ENCODE results near the gene SDR9C7. TPM values are rescaled to one million over a fixed set of nuclear protein-coding genes. Genes with fewer than 3 reads are reported as not detected.

SDR9C7 gene
- total RNA-seq, 1 experiment from 2014 or later = not detected

DNA sequence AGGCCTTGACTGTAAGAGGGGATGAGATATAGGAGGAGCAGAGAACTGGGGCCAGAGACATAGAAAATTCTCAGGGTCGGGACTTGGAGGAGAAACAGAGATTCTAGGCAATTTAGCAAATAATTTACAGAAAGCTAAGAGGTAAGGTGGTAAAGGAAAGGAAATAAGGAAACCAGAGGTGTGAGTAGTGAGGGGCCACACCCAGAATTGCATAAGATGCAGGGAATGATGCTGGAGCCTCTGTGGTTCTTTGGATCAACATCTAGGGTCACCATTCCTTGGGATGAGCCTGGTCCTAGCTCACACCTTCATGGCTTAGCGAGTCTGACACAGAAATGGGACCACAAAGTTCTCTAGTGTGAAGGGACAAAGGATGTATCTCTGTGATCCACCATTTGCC is 949 bp upstream of the SDR9C7 start:
- Mint-ChIP-seq H3K4me1 (ENCODE audit: insufficient read depth, unreplicated experiment) (peaks cover 13% of the 10 kb centered on the region), H3K36me3 (ENCODE audit: insufficient read depth, unreplicated experiment) (no peaks in the 10 kb centered on the region), H3K9me3 (ENCODE audit: unreplicated experiment) (no peaks in the 10 kb centered on the region), H3K4me3 (ENCODE audit: unreplicated experiment) (no peak overlapping the region), H3K27me3 (ENCODE audit: insufficient read depth, unreplicated experiment) (no peaks in the 10 kb centered on the region), H3K27ac (ENCODE audit: low read depth, unreplicated experiment) (no peak overlapping the region)
- POLR2A ChIA-PET = interaction anchor here (0.7 kb wide), 1 partner anchor 203 kb away, joined by 3 read pairs; no protein-coding TSS in a partner anchor
- intact Hi-C loops (cut with micrococcal nuclease) = no loop called here
- TF ChIP-seq, protein P1, sequence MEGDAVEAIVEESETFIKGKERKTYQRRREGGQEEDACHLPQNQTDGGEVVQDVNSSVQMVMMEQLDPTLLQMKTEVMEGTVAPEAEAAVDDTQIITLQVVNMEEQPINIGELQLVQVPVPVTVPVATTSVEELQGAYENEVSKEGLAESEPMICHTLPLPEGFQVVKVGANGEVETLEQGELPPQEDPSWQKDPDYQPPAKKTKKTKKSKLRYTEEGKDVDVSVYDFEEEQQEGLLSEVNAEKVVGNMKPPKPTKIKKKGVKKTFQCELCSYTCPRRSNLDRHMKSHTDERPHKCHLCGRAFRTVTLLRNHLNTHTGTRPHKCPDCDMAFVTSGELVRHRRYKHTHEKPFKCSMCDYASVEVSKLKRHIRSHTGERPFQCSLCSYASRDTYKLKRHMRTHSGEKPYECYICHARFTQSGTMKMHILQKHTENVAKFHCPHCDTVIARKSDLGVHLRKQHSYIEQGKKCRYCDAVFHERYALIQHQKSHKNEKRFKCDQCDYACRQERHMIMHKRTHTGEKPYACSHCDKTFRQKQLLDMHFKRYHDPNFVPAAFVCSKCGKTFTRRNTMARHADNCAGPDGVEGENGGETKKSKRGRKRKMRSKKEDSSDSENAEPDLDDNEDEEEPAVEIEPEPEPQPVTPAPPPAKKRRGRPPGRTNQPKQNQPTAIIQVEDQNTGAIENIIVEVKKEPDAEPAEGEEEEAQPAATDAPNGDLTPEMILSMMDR (IDR thresholded peaks at IDR 0.05; ENCODE audit: unreplicated experiment) = no peak
- CTCF ChIA-PET = interaction anchor here (1.4 kb wide), 1 partner anchor 35 kb away, joined by 5 read pairs; no protein-coding TSS in a partner anchor
- no peak for DNase-seq (ENCODE audit: unreplicated experiment)
- no TSS peak for BruUV-seq (replicated peaks)

DNA sequence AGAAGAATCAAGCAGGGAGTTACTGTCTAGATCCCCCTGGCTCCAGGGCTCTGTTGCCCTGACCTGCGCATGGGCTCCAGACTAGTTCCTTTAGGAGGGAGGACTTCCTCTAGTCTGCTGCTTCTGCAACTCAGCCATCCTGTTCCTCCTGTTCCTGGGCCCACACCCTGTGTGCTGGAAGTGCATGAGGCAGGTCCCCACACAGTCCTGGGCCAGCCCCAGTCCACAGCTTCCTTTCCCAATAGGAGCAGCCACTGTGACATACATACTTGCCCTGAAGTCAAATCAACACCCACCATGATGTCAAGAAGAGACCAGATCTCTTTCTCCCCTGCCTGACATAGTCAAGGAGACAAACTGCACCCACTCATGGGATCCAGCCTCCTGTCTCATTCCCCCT is 1.3 kb downstream of the SDR9C7 start:
- H3K36me3 Mint-ChIP-seq (ENCODE audit: insufficient read depth, unreplicated experiment) = no peaks in the 10 kb centered on the region
- ChIA-PET POLR2A (interaction anchor here (0.8 kb wide), 1 partner anchor 44 kb away, joined by 3 read pairs; no protein-coding TSS in a partner anchor), CTCF (interaction anchor here (0.6 kb wide), 1 partner anchor 182 kb away, joined by 3 read pairs; no protein-coding TSS in a partner anchor)
- no peak overlapping the region for H3K4me3 Mint-ChIP-seq (ENCODE audit: unreplicated experiment)
- intact Hi-C loops (cut with micrococcal nuclease) = no loop called here
- TF ChIP-seq, protein P1 (IDR thresholded peaks at IDR 0.05; ENCODE audit: unreplicated experiment) = no peak
- no peak for DNase-seq (ENCODE audit: unreplicated experiment)
- no peaks in the 10 kb centered on the region for H3K27me3 Mint-ChIP-seq (ENCODE audit: insufficient read depth, unreplicated experiment)
- H3K4me1 Mint-ChIP-seq (ENCODE audit: insufficient read depth, unreplicated experiment) = peaks cover 7% of the 10 kb centered on the region
- H3K9me3 Mint-ChIP-seq (ENCODE audit: unreplicated experiment) = no peaks in the 10 kb centered on the region
- no peak overlapping the region for H3K27ac Mint-ChIP-seq (ENCODE audit: low read depth, unreplicated experiment)
- BruUV-seq (replicated peaks) = no TSS peak

DNA sequence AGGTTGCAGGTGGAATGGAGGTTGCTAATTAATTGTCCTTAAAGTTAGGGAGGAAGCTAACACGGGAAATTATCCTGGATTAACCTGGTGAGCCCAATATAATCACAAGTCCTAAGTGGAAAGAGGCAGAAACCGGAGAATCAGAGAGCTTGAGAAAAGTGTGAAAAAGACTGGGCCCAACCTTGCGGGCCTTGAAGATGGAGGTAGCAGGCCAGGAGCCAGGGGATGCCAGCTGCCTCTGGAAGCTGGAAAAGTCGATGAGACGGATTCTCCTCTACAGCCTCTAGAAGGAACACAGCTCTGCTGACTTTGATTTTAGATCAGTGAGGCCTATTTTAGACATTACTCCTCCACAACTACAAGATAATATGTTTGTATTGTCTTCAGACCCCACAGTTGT is 2.1 kb downstream of the SDR9C7 start:
- TF ChIP-seq, protein P1 (IDR thresholded peaks at IDR 0.05; ENCODE audit: unreplicated experiment) = no peak
- Mint-ChIP-seq H3K27ac (ENCODE audit: low read depth, unreplicated experiment) (no peak overlapping the region), H3K4me3 (ENCODE audit: unreplicated experiment) (no peak overlapping the region), H3K9me3 (ENCODE audit: unreplicated experiment) (no peaks in the 10 kb centered on the region), H3K36me3 (ENCODE audit: insufficient read depth, unreplicated experiment) (no peaks in the 10 kb centered on the region), H3K27me3 (ENCODE audit: insufficient read depth, unreplicated experiment) (no peaks in the 10 kb centered on the region), H3K4me1 (ENCODE audit: insufficient read depth, unreplicated experiment) (peaks cover 7% of the 10 kb centered on the region)
- CTCF ChIA-PET = no interaction called here
- DNase-seq (ENCODE audit: unreplicated experiment) = no peak
- intact Hi-C loops (cut with micrococcal nuclease) = no loop called here
- POLR2A ChIA-PET = interaction anchor here (0.7 to 2.0 kb wide), 2 partner anchors 9 kb away, joined by 3 to 5 read pairs; no protein-coding TSS in a partner anchor
- no TSS peak for BruUV-seq (replicated peaks)

DNA sequence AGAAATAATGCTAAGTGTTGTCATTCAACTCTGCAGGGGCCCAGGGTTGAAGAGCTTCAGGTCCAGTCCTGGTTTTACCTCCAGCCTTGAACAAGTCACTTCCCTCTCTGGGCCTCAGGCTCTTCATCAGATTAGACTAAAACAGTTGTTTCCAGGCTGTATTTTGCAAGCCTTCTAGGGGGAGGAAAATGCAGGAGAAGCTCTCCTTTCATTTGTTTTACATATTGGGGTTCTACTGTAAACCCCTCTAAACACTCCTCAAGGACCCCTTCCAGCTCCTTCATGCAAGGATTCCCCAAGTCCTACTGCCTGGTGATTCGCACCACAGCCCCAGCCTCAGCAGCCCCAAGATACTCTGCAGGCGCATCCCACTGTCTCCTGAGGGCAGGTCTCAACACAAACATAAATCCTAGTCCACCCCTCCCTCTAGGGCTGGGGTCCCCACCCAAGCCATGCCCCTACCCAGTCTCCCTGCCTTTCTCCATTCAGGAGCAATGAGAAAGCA is 2.7 kb downstream of the SDR9C7 start:
- Mint-ChIP-seq H3K4me1 (ENCODE audit: insufficient read depth, unreplicated experiment) (peaks cover 7% of the 10 kb centered on the region), H3K27me3 (ENCODE audit: insufficient read depth, unreplicated experiment) (no peaks in the 10 kb centered on the region), H3K36me3 (ENCODE audit: insufficient read depth, unreplicated experiment) (no peaks in the 10 kb centered on the region), H3K9me3 (ENCODE audit: unreplicated experiment) (no peaks in the 10 kb centered on the region), H3K4me3 (ENCODE audit: unreplicated experiment) (no peak overlapping the region), H3K27ac (ENCODE audit: low read depth, unreplicated experiment) (no peak overlapping the region)
- BruUV-seq (replicated peaks) = no TSS peak
- intact Hi-C loops (cut with micrococcal nuclease) = no loop called here
- CTCF ChIA-PET = interaction anchor here (0.7 kb wide), 1 partner anchor 70 kb away, joined by 4 read pairs; no protein-coding TSS in a partner anchor
- peak; percentile 71 for DNase-seq (ENCODE audit: unreplicated experiment)
- TF ChIP-seq, protein P1 (IDR thresholded peaks at IDR 0.05; ENCODE audit: unreplicated experiment) = no peak
- POLR2A ChIA-PET = interaction anchor here (2.0 kb wide), 1 partner anchor 9 kb away, joined by 5 read pairs; no protein-coding TSS in a partner anchor
